GM15510 (cell line): ENCODE measurements around the gene FAM118A.

Experiments used
- POLR2A ChIP-seq: IDR thresholded peaks from 3 replicates; pipeline ENCODE4 v1.6.1; 2011; ENCODE audit warnings: borderline replicate concordance; ENCODE audit not compliant: insufficient read length; ENCODE audit errors: extremely low read depth

The FAM118A gene

DNA sequence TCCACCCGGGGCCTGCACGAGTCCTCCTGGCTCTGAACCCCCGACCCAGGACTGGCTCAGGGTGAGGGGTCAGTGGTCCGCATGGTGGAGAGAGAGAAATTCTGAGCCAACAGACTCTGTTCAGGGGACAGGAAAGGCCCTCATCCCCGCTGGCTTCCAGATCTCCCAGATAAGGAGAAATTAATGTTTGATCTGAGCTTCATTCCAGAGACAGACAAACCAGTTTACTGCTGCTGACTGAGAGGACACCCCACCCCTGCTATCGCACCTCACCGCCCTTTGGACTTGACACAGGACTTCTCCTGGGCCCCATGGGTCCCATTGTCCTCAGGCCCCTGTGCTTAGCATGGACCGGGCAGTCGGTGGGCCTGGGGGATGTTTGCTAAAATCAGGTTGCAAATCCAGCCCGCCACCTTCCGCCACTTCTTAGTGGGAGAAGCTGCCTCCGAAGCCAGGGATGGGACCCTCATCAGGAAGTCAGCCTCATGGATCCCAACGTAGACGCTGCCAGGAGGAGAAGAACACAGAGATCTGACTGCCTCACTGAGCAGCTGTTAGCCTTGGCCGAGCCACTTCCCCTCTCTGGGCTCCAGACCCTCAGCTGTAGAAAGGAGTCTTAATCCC lies 36.2 kb upstream of the FAM118A start:
- TF ChIP-seq POLR2A: no peak

DNA sequence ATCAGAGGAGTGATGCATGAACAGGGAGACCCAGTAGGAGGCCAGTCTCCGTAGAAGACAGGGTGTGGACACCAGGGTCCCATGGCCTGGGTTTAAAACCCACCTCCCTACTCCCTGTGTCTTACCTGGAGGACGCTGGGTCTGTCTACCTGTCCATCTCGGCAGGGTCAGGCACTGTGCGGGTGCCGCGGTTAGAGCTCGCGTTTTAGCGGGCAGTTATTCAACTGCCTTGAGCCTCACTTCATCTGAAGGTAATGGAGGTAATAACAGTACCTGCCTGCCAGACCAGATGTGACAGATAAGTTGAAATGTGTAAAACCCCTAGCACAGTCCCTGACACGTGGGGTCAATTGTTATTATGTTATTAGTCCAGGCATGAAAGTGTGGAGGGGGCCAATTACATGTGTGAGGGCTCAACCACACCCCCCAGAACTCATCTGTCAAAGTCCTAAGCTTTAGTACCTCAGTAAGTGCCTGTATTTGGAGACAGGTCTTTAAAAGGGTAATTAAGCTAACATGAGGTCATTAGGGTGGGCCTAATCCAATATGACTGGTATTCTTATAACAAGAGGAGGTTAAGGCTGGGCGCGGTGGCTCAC lies 33.1 kb upstream of the FAM118A start:
- TF ChIP-seq POLR2A: no peak

DNA sequence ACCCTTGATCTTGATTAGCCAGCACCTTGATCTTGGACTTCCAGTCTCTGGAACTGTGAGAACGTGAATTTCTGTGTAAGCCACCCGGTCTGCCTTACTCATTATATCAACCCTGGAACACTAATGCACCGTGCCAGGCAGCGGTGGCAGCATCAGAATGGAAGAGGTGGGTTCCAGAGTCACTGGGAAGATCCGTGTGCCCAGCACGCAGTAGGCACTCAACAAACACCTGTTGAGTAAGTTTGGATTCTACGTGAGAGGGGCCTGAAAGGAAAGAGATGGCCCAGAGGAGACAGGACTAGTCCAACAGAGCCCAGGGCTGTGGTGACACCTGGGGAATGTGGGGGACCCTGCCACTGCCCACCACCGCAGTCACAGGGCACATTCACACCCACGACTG lies 31.6 kb upstream of the FAM118A start:
- no peak for TF ChIP-seq POLR2A

DNA sequence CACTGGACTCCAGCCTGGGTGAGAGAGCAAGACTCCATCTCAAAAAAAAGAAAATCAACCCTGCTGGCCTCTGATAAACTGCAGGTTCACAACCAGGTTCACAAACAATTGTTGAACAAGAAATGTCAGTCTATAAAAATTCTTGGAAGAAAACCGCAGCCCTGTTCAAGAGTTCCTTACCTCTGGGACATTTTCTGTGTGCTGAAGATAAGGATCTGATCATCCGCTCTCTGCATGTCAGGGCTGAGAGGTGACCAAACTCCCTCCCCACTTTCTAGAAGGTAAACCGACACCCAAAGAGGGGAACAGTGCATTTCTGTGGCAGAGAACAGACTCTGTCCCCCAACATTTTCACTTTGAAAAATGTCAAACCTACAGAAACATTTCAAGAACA lies 29.1 kb upstream of the FAM118A start:
- no peak for TF ChIP-seq POLR2A

DNA sequence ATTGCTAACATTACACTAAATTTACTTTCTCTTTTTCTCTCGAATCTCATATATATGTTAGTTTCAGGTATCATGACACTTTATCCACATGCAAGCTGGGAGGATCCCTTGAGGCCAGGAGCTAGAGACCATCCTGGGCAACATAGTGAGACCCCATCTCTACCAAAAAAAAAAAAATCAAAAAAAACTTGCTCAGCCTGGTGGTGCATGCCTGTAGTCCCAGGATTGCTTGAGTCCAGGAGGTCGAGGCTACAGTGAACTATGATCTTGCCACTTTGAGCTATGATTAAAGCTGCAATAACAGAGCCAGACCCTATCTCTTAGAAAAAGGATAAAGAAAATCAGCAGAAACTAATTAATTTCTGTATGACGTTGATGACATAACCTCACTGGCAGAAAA lies 28.7 kb upstream of the FAM118A start:
- TF ChIP-seq POLR2A: no peak

DNA sequence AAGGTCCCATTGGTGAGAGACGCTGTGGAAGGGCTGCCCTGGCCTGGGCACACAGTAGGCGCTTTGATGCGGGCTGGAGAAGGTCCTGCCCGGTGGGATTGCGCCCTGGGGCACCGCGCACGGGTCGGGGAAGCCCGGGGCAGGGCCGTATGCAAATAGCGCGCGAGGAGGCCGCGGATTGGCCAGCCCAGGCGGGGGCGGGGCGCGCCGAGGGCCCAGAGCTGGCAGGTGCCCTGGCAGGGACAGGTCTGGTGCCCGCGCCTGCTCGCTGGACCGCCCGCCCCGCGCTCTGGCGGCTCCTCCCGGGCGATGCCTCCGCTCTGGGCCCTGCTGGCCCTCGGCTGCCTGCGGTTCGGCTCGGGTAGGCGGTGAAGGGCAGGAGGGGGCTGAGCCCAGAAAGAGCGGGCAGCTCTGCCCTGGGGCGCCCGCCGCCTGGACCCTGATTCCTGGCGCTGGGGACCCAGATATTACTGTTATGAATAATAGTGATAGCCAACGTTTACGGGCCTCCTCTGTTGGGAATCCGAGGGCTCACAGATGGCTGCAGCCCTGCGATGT lies 24.9 kb upstream of the FAM118A start, which contains the start of gene UPK3A:
Gene UPK3A, plus strand, starts transcription at position 245 of the 558 bp plus-strand sequence. Its CDS starts 65 bp downstream, at position 310.
- TF ChIP-seq POLR2A: no peak

DNA sequence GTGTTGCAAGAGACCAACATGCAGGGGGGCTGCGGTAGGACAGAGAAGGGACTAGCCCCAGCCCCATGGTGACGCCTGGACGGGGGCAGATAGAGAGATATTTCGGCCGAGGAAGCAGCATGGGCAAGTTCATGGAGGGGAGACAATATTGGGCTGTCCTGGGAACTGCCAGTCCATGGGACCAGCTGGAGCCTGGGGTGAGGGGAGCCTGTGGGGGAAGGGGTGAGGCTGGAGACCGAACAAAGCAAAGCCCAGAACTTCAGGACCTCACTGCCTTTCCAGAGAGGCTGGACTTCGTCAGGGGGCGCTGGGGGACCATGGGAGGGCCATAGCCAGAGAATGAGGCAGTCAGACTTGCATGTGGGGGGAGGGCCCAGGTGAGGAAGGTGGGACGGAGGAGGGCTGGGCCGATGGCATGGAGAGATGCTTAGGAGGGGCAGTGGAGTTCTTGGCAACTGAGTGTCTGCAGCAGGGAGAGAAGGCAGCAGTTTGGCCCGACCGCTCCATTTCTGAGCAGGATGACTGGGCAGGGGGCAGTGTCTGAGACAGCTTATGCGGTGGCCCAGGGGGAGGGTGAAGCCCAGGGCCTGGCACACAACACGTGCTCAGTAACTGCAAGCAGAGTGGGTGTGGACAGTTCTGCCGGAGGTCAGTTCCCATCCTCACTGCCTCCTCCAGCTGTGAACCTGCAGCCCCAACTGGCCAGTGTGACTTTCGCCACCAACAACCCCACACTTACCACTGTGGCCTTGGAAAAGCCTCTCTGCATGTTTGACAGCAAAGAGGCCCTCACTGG lies 24.3 kb upstream of the FAM118A start:
- no peak for TF ChIP-seq POLR2A

DNA sequence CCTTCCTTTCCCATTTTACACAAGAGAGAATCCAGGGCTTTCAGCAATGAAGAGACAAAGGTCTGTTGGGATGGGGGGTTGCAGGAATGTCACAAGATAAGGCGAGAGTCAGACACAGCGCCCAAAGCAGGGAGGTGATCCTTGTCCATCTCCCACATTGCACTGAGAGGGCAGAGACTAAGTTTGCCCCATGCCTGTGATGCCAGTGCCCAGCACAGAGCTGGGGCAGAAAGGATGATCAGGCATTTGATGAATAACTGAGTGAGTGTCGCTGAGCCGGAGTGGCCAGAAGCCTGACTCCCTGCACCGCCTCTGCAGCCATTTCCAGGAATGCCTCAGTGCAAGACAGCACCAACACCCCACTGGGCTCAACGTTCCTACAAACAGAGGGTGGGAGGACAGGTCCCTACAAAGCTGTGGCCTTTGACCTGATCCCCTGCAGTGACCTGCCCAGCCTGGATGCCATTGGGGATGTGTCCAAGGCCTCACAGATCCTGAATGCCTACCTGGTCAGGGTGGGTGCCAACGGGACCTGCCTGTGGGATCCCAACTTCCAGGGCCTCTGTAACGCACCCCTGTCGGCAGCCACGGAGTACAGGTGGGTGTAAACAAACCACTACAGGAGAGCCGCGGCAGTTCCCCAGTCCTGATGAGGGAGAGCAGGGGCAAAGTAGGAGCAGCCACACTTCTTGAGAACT lies 22.7 kb upstream of the FAM118A start:
- TF ChIP-seq POLR2A: no peak

DNA sequence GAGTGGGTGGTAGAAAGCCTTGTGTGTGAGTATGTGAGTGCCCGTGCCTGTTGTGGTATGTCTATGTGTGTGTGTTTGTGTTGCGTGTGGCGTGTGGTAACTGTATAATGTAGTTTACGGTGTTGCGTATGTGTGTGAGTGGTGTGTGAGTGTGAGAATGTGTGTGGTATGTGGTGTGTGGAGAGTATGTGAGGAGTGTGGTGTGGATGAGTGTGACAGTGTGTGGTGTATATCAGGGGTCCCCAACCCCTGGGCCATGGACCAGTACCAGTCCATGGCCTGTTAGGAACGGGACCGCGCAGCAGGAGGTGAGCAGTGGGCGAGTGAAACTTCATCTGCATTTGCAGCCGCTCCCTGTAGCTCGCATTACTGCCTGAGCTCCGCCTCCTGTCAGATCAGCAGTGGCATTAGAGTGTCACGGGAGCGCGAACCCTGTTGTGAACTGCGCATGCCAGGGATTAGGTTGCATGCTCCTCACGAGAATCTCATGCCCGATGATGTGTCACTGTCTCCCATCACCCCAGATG lies 19.3 kb upstream of the FAM118A start:
- TF ChIP-seq POLR2A: no peak

DNA sequence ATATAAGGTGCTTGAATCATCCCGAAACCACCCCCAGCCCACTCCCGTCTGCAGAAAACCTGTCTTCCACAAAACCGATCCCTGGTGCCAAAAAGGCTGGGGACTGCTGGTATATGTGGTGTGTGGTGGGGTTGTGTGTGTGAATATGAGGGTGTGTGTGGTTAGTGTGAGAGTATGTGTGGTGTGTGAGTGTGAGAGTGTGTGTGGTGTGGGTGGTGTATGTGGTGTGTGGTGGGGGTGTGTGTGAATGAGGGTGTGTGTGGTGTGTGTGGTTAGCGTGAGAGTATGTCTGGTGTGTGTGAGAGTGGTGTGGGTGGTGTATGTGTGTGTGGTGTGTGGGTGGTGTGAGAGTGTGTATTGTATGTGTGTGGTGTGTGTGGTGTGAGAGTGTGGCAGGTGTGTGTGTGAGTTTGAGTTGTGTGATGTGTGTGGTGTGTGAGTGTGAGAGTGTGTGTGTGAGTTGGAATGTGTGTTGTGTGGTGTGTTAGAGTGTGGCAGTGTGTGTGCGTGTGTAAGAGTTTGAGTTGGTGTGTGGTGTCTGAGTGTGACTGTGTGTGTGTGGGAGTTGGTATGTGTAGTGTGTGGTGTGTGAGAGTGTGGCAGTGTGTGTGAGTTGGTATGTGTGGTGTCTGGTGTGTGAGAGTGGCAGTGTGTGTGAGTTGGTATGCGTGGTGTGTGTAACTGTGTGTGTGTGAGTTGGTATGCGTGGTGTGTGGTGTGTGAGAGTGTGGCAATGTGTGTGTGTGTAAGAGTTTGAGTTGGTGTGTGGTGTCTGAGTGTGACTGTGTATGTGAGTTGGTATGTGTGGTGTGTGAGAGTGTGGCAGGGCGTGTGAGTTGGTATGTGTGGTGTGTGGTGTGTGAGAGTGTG lies 18.4 kb upstream of the FAM118A start:
- no peak for TF ChIP-seq POLR2A

DNA sequence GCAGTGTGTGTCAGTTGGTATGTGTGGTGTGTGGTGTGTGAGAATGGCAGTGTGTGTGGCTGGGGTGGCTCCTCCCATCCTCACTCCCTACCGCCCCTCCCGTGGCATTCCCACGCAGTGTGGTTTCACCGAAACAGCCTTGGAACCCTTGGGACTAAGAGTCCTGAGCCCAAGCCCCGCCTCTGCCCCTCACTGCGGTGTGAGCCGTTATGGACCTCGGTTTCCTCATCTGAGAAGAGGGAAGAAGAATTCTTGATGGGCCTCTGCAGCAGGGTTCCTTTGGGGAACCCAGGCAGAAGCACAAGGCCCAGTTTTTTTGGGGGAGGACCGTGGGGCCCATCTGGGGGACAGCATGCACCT lies 17.8 kb upstream of the FAM118A start:
- no peak for TF ChIP-seq POLR2A

DNA sequence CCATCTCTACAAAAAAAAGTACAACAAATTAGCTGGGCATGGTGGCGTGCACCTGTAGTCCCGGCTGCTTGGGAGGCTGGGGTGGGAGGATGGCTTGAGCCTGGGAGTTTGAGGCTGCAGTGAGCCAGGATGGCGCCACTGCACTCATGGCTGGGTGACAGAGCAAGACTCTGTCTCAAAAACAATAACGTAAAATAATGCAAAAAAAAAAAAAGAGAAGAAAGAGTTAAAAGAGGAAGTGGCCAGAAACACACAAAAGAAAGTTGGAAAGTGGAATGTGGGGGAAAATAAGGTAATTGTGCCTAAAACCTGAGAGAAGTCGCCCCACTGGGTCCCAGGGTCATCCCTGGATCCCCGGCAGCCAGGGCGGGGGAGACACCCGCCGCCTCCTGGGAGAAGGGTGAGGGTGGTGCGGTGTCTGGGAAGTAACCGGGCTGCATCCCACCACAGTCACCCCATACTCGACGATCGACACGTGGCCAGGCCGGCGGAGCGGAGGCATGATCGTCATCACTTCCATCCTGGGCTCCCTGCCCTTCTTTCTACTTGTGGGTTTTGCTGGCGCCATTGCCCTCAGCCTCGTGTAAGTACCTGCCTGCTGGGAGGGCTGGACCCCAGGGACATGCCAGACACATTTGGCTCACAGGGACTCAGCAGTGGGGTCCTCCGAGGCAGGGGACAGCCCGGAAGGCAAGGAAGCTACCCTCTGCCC lies 16.8 kb upstream of the FAM118A start:
- no peak for TF ChIP-seq POLR2A

DNA sequence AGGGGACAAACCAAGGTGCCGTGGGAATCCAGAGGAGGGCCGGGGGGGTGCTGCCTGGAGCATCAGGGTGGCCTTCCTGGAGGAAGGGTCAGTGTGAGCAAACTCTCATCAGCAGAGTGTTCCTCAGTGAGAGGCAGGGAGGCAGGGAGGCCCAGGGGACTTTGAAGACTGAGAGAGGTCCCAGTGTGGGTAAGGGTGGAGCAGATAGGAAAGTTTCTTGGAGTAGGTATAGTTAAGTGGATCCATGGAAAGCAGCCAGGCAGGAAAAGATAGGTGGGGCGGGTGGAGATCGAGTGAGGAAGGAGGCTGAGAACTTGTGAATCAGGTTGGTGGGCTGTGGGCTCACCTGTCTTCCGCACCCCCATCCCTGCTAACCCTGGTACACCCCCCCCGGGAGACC lies 15.7 kb upstream of the FAM118A start:
- TF ChIP-seq POLR2A: no peak
